SK-N-SH treated with all-trans-retinoic acid at 6 μM for 48 hours (cell line): ENCODE measurements around the gene AKAP10.
A peak's percentile ranks its signal among the peaks of the same experiment; 100 is the strongest.

Experiments used
- ATAC-seq: fragments of 200-7000 bp; cut with Tn5 transposase; 3 replicates; pipeline ENCODE4 v1.9.1; 2020; ENCODE audit warnings: mild to moderate bottlenecking, moderate library complexity
- ARNTL ChIP-seq: fragments of 450-650 bp; formaldehyde crosslinking; IDR thresholded peaks from 2 replicates; pipeline ENCODE4 v1.5.0; 2020; ENCODE audit warnings: low read depth, mild to moderate bottlenecking, moderate library complexity, borderline replicate concordance
- BACH2 ChIP-seq: fragments of 250-450 bp; sonication (Bioruptor Pico); IDR thresholded peaks from 2 replicates; pipeline ENCODE4 v1.9.0; 2021; ENCODE audit warnings: mild to moderate bottlenecking, borderline replicate concordance
- CSDC2 ChIP-seq: fragments of 250-450 bp; sonication (Bioruptor Pico); IDR thresholded peaks from 2 replicates; pipeline ENCODE4 v1.5.0; 2020; ENCODE audit warnings: mild to moderate bottlenecking, moderate library complexity
- ESRRG ChIP-seq: fragments of 250-450 bp; sonication (Bioruptor Pico); IDR thresholded peaks from 2 replicates; pipeline ENCODE4 v1.6.1; 2021; ENCODE audit warnings: mild to moderate bottlenecking
- GLIS3 ChIP-seq: fragments of 250-450 bp; sonication (Bioruptor Pico); IDR thresholded peaks from 2 replicates; pipeline ENCODE4 v1.5.0; 2020; ENCODE audit warnings: mild to moderate bottlenecking, moderate library complexity
- ISL1 ChIP-seq: fragments of 250-450 bp; sonication (Bioruptor Pico); IDR thresholded peaks from 2 replicates; pipeline ENCODE4 v2.1.2; 2022; ENCODE audit warnings: mild to moderate bottlenecking, moderate library complexity
- OSR1 ChIP-seq: fragments of 250-450 bp; sonication (Bioruptor Pico); IDR thresholded peaks from 2 replicates; pipeline ENCODE4 v1.8.0; 2022; ENCODE audit warnings: moderate library complexity, mild to moderate bottlenecking, inconsistent platforms
- RARB ChIP-seq: fragments of 250-450 bp; sonication (Bioruptor Pico); IDR thresholded peaks from 2 replicates; pipeline ENCODE4 v1.8.0; 2021; ENCODE audit warnings: mild to moderate bottlenecking, moderate library complexity
- SNAI2 ChIP-seq: fragments of 250-450 bp; sonication (Bioruptor Pico); IDR thresholded peaks from 2 replicates; pipeline ENCODE4 v1.5.0; 2020; ENCODE audit warnings: mild to moderate bottlenecking, moderate library complexity
- TOX ChIP-seq: fragments of 250-450 bp; sonication (Bioruptor Pico); IDR thresholded peaks from 2 replicates; pipeline ENCODE4 v1.8.0; 2021; ENCODE audit warnings: mild to moderate bottlenecking, moderate library complexity, borderline replicate concordance
- ZC3H10 ChIP-seq: fragments of 250-450 bp; sonication (Bioruptor Pico); IDR thresholded peaks from 2 replicates; pipeline ENCODE4 v1.5.1; 2021; ENCODE audit warnings: mild to moderate bottlenecking, moderate library complexity
- ZFP3 ChIP-seq: fragments of 250-450 bp; sonication (Bioruptor Pico); IDR thresholded peaks from 2 replicates; pipeline ENCODE4 v1.5.0; 2020; ENCODE audit warnings: mild to moderate bottlenecking, moderate library complexity
- ZFP30 ChIP-seq: fragments of 450-650 bp; formaldehyde crosslinking; IDR thresholded peaks from 2 replicates; pipeline ENCODE4 v1.5.0; 2022; ENCODE audit warnings: mild to moderate bottlenecking, moderate library complexity
- ZNF565 ChIP-seq: fragments of 450-650 bp; formaldehyde crosslinking; conservative IDR thresholded peaks from 2 replicates; pipeline ENCODE4 v1.5.0; 2020; ENCODE audit warnings: low read depth, mild to moderate bottlenecking, moderate library complexity
- ZNF70 ChIP-seq: fragments of 450-650 bp; formaldehyde crosslinking; IDR thresholded peaks from 2 replicates; pipeline ENCODE4 v1.5.0; 2020; ENCODE audit warnings: mild to moderate bottlenecking, moderate library complexity
- TF ChIP-seq, protein P1 (sequence below): fragments of 250-450 bp; sonication (Bioruptor Pico); IDR thresholded peaks from 2 replicates; pipeline ENCODE4 v1.5.1; 2020; ENCODE audit warnings: low read depth, mild to moderate bottlenecking, moderate library complexity
- TF ChIP-seq, protein P2 (sequence below): fragments of 250-450 bp; sonication (Bioruptor Pico); IDR thresholded peaks from 2 replicates; pipeline ENCODE4 v1.8.0; 2020; ENCODE audit warnings: mild to moderate bottlenecking, moderate library complexity, borderline replicate concordance
- TF ChIP-seq, protein P3 (sequence below): fragments of 250-450 bp; sonication (Bioruptor Pico); IDR thresholded peaks from 2 replicates; pipeline ENCODE4 v1.5.1; 2021; ENCODE audit warnings: mild to moderate bottlenecking, moderate library complexity
- TF ChIP-seq, protein P4 (sequence below): fragments of 250-450 bp; sonication (Bioruptor Pico); IDR thresholded peaks from 2 replicates; pipeline ENCODE4 v1.5.0; 2020; ENCODE audit warnings: mild to moderate bottlenecking, moderate library complexity

AKAP10 gene

GRCh38 chr17:20010099-20010863 lies 32.7 kb upstream of the AKAP10 start:
- ATAC-seq: peak; percentile 81
- TF ChIP-seq CSDC2 (CRISPR knock-in tag): no peak
- no peak for TF ChIP-seq ZC3H10
- TF ChIP-seq ISL1: no peak
- TF ChIP-seq, protein P1, sequence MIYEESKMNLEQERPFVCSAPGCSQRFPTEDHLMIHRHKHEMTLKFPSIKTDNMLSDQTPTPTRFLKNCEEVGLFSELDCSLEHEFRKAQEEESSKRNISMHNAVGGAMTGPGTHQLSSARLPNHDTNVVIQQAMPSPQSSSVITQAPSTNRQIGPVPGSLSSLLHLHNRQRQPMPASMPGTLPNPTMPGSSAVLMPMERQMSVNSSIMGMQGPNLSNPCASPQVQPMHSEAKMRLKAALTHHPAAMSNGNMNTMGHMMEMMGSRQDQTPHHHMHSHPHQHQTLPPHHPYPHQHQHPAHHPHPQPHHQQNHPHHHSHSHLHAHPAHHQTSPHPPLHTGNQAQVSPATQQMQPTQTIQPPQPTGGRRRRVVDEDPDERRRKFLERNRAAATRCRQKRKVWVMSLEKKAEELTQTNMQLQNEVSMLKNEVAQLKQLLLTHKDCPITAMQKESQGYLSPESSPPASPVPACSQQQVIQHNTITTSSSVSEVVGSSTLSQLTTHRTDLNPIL (CRISPR knock-in tag): no peak
- TF ChIP-seq BACH2 (CRISPR knock-in tag): no peak
- TF ChIP-seq GLIS3 (CRISPR knock-in tag): no peak
- no peak for TF ChIP-seq ZFP3 (CRISPR knock-in tag)
- no peak for TF ChIP-seq ARNTL (CRISPR knock-in tag)
- TF ChIP-seq, protein P2, sequence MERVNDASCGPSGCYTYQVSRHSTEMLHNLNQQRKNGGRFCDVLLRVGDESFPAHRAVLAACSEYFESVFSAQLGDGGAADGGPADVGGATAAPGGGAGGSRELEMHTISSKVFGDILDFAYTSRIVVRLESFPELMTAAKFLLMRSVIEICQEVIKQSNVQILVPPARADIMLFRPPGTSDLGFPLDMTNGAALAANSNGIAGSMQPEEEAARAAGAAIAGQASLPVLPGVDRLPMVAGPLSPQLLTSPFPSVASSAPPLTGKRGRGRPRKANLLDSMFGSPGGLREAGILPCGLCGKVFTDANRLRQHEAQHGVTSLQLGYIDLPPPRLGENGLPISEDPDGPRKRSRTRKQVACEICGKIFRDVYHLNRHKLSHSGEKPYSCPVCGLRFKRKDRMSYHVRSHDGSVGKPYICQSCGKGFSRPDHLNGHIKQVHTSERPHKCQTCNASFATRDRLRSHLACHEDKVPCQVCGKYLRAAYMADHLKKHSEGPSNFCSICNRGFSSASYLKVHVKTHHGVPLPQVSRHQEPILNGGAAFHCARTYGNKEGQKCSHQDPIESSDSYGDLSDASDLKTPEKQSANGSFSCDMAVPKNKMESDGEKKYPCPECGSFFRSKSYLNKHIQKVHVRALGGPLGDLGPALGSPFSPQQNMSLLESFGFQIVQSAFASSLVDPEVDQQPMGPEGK (CRISPR knock-in tag): no peak
- TF ChIP-seq OSR1: no peak
- TF ChIP-seq SNAI2 (CRISPR knock-in tag): no peak
- TF ChIP-seq, protein P3, sequence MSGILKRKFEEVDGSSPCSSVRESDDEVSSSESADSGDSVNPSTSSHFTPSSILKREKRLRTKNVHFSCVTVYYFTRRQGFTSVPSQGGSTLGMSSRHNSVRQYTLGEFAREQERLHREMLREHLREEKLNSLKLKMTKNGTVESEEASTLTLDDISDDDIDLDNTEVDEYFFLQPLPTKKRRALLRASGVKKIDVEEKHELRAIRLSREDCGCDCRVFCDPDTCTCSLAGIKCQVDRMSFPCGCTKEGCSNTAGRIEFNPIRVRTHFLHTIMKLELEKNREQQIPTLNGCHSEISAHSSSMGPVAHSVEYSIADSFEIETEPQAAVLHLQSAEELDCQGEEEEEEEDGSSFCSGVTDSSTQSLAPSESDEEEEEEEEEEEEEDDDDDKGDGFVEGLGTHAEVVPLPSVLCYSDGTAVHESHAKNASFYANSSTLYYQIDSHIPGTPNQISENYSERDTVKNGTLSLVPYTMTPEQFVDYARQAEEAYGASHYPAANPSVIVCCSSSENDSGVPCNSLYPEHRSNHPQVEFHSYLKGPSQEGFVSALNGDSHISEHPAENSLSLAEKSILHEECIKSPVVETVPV: no peak
- no peak for TF ChIP-seq ZFP30

- TF ChIP-seq ARNTL (CRISPR knock-in tag) (no peak), ESRRG (CRISPR knock-in tag) (no peak), ZNF70 (no peak), ZNF565 (CRISPR knock-in tag) (no peak), ZFP30 (no peak), ZC3H10 (no peak), OSR1 (no peak), SNAI2 (CRISPR knock-in tag) (no peak), ZFP3 (CRISPR knock-in tag) (no peak), RARB (CRISPR knock-in tag) (no peak), CSDC2 (CRISPR knock-in tag) (no peak), TOX (CRISPR knock-in tag) (no peak)
- TF ChIP-seq, protein P3: no peak
- TF ChIP-seq, protein P4, sequence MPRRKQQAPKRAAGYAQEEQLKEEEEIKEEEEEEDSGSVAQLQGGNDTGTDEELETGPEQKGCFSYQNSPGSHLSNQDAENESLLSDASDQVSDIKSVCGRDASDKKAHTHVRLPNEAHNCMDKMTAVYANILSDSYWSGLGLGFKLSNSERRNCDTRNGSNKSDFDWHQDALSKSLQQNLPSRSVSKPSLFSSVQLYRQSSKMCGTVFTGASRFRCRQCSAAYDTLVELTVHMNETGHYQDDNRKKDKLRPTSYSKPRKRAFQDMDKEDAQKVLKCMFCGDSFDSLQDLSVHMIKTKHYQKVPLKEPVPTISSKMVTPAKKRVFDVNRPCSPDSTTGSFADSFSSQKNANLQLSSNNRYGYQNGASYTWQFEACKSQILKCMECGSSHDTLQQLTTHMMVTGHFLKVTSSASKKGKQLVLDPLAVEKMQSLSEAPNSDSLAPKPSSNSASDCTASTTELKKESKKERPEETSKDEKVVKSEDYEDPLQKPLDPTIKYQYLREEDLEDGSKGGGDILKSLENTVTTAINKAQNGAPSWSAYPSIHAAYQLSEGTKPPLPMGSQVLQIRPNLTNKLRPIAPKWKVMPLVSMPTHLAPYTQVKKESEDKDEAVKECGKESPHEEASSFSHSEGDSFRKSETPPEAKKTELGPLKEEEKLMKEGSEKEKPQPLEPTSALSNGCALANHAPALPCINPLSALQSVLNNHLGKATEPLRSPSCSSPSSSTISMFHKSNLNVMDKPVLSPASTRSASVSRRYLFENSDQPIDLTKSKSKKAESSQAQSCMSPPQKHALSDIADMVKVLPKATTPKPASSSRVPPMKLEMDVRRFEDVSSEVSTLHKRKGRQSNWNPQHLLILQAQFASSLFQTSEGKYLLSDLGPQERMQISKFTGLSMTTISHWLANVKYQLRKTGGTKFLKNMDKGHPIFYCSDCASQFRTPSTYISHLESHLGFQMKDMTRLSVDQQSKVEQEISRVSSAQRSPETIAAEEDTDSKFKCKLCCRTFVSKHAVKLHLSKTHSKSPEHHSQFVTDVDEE (CRISPR knock-in tag): no peak
- TF ChIP-seq, protein P2 (CRISPR knock-in tag): no peak
- TF ChIP-seq, protein P1 (CRISPR knock-in tag): no peak
- peak; percentile 97 for ATAC-seq
These were observed 31.9 kb upstream of the AKAP10 start, which contains the start of gene SPECC1 for GRCh38 chr17:20009302-20010098. Gene SPECC1 (plus strand): TSS chr17:20009359. CDS start chr17:20096652, 87,293 bp downstream.
